GM10847 (cell line): ENCODE data around the gene PEAR1.

ENCODE experiments used
- POLR2A ChIP-seq: IDR thresholded peaks from 2 replicates; pipeline ENCODE4 v1.6.1; 2011; ENCODE audit not compliant: insufficient read length; ENCODE audit errors: extremely low read depth

The PEAR1 gene

GRCh38 chr1:156964441-156964840, 70.9 kb downstream of the PEAR1 start:
- TF ChIP-seq POLR2A = no peak
